GM19193 (cell line): ENCODE measurements around the gene CLDN12.

Experiments used
- POLR2A ChIP-seq: IDR thresholded peaks from 4 replicates; pipeline ENCODE4 v1.6.1; 2011; ENCODE audit not compliant: insufficient read depth, insufficient read length; ENCODE audit errors: extremely low read depth

Gene CLDN12

DNA sequence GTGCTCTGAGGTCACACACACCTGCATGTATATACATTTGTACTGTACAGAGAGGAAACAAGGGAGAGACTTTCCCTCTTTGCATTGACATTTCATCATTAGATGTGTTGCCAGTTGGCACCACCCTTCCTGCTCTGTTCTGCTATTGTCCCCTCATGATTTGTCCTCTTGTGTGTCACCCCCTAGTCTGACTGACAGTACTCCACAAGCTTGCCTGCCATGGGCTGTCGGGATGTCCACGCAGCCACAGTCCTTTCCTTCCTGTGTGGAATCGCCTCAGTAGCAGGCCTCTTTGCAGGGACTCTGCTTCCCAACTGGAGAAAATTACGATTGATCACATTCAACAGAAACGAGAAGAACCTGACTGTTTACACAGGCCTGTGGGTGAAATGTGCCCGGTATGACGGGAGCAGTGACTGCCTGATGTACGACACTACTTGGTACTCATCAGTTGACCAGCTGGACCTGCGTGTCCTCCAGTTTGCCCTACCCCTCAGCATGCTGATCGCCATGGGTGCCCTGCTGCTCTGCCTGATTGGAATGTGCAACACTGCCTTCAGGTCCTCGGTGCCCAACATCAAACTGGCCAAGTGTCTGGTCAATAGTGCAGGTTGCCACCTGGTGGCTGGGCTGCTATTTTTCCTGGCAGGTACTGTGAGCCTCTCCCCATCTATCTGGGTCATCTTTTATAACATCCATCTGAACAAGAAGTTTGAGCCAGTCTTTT is 9.4 kb downstream of the CLDN12 start:
- TF ChIP-seq POLR2A, result no peak

DNA sequence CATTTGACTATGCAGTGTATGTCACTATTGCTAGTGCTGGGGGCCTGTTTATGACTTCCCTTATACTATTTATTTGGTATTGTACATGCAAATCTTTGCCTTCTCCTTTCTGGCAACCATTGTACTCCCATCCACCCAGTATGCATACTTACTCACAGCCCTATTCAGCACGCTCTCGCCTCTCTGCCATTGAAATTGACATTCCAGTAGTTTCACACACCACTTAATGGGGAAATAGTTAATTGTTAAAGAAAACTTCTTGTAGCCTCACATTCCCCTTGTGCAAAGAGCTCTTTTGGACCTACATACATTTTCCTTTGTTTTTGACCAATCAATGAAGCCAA is 9.9 kb downstream of the CLDN12 start:
- TF ChIP-seq POLR2A, result no peak

DNA sequence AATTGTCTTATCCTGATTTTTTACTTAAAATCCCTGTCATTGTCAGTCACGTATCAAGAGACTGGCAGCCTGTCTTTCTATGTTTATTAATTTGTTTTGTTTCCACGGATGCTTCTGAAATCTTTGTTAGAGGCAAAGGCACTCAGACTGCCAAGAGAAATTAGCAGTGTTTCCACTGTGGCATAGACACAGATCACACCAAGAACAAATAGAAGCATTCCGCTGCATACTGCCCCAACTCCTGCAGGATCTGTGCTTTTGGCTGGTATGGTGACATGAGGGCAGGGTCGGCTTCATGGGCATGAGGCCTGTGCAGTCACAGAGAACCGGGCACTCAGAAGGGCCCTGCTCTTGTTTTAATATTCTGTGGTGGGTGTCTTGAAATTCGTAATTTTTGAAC is 18.4 kb downstream of the CLDN12 start:
- TF ChIP-seq POLR2A, result no peak

DNA sequence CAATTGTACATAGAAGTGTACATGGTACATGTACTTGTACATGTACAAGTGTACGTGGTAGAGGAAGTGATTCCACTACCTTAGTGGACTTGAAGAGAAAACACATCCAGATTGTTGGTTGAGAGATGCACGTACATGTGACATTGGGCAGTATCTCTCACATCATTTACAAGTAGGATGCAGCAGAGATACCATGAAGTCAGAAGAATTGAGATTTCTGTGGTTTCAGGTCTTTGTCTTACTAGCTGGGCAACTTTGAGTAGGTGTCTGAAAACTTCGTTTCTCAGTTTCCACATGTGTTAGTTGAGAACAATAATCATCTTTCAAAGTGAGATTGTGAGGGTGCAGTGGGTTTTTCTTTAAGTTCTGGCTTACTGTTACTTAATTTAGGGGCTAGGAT is 21.5 kb downstream of the CLDN12 start:
- TF ChIP-seq POLR2A, result no peak

DNA sequence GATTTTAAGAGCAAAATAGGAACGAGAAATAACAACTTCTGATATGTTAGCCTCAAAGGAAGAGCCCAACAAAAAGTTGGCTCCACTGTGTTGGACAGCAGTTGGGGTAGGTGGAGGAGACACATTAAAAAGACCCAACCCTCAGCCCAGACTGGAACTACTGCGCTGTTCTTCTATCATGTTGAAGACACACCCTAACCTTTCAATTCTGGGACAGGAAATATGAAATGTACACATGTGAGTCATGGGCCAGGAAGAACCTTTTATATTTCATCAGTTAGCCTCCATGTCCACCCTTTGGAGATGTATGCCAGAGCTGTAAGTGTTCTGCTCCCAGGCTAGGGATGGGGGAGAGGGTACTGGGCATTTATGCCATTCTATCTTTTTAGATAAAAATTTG is 22.1 kb downstream of the CLDN12 start:
- TF ChIP-seq POLR2A, result no peak

DNA sequence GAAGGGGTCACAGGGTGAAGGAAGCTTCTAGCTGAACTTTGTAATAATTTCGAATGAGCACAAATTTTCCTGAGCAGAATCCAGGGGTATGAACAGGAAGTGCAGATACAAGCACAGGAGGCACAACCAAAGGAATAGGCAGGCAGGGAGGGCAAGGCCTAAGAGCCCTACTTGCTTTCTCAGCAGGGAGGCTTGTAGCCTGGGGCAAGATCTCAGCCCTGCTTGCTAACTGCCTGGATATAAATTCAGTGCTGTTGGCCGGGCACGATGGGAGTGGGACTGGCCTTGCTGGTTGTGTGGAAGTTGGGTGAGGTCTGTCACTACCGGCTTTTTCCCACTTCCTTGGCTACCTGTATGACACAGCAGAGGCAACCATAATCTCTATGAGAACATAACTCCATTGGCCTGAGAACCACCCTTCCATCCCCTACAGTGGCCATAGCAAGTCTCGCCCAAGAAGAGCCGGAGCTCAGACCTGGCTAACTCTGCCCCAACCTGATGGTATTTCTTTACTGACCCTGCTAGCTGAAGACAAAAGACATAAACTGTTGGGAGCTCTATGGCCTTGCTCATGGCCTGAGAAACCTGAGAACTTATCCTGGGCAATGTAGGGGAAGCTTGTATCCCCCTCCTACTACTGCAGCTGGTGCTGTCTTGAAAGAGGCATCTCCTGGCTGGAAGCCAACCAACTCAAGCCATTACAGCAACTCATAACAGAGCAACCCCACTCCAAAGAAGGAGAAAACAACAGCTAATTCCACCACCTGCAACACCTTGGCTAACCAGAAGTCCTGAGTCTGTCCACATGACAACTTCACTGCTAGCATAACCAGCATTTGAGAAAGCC is 27.6 kb downstream of the CLDN12 start:
- TF ChIP-seq POLR2A, result no peak

DNA sequence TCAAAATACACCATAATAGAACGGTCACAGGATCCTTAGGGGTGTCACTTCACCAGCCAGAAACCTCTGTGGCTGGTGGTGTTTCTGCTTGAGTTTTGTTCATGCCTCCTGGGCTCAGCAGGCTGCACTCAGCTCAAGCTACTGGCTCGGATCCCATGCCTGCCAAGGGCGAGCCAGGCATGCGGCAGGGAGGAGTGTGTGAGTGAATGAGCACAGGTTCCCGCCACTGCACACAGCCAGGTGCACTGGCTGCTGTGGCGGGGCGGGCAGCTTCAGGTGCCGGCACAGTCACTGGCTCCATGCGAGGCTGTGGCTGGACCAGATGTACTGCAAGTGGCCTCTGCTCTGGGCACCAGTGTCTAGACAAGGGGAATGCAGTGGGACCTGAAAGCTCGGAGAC is 29.5 kb downstream of the CLDN12 start:
- TF ChIP-seq POLR2A, result no peak

DNA sequence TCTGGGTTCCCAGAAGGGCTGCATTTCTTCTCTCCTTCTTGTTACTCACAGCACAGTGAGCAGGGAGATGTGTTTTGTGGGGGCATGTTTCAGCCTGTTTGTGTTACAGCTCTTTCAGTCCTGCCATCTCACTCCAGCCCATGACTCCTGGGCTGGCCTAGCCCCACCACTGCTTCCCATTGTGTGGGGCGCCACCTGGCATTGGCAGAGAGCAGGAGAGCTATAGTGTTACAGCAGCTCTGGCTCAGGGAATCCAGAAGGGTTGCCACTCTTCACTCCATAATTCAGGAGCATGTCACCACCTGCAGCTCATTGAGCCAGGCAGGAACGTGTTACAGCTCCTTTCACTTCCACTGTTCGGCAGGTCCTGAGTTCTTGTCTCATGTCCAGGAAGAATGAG is 30.0 kb downstream of the CLDN12 start:
- TF ChIP-seq POLR2A, result no peak

DNA sequence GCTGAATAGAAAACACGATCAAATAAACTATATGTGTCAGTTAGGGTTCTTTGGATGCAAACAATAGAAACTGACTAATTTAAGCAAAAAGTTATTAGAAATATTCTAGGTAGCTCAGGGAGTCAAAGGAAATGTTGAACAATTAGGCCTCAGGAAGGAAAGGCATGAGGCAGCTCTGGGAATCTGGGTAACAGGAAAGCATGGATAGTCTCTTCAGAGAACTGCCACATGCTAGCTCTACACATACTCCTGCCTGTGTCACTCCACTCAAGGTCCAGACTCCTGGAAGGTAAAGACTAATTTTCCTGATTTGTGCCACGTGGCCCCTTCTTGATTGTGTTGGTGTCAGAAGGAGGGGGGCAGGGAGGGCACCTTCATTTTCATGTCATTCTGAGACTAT is 42.4 kb downstream of the CLDN12 start:
- TF ChIP-seq POLR2A, result no peak

DNA sequence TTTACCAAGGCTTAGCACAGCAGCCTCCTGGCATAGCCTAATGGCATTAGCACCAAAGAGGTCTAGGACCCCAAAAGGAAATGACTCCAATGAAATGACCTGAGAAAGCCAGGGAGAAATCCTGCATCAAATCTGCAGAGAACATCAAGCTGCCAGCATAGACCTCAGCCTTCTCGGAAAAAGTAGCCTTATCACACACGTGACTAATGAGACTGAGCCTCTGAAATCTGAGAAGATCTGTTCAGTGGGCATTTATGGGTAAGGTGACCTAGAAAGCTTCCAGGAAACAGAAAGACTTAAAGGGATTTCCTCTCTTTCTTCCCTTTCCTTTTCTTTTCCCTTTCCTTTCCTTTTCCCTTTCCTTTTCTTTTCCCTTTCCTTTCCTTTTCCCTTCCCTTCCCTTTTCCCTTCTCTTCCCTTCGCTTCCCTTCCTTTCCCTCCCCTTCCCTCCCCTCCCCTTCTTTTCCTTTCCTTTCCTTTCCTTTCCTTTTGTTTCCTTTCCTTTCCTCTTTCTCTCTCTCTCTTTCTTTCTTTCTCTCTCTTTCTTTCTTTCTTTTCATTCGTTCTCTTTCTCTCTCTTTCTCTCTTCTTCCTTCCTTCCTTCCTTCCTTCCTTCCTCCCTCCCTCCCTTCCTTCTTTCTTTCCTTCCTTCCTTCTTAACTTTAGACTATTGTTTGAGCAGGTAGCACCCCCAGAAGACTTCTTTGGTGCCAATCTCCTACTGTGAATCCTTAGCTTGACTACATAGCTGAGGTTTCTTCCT is 43.1 kb downstream of the CLDN12 start:
- TF ChIP-seq POLR2A, result no peak

DNA sequence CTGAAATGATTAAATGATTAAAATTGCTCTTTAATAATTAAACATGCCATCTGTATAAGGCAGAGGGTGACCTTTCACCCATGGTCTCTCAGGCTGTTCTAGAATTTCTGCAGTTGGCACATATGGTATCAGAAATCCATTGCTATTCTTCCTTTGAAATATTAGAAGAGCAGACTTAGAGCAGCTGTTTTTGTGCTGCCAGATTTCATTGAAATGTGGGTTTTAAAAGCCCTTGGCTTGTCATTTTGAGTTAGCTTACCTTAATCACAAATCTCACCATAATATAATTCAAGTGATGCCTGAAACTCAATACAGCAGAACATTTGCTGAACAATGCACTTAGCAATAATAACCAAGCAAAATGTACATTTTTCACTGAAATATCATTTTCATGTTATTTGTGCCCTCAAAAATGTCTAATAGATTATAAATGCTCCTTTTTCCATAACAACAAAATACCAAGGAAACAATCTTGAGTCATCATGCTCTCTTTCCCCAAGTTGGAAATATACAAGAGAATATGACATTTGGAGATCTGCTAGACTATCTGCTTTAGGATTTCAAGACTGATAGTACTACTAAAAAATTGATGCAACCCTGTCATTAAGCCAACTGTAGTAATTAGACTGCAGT is 50.1 kb downstream of the CLDN12 start:
- TF ChIP-seq POLR2A, result no peak

DNA sequence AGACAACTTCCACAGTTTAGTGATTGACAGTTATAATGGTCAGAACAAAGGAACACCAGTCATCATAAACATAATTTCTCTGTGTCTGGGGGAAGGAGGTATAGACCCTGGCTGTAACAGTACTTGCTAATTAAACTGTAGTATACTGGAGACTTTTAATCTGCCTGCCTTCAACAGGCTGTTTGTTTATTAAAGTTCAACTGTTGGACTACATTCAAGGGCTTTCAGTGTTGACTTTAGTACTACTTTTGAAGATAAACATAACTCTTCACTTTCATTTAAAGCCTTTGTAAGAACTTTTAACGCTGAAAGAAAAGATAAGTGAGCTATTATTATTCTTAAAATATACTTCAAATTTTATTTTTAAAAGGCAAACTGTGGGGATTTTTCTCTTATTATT is 50.7 kb downstream of the CLDN12 start:
- TF ChIP-seq POLR2A, result no peak

DNA sequence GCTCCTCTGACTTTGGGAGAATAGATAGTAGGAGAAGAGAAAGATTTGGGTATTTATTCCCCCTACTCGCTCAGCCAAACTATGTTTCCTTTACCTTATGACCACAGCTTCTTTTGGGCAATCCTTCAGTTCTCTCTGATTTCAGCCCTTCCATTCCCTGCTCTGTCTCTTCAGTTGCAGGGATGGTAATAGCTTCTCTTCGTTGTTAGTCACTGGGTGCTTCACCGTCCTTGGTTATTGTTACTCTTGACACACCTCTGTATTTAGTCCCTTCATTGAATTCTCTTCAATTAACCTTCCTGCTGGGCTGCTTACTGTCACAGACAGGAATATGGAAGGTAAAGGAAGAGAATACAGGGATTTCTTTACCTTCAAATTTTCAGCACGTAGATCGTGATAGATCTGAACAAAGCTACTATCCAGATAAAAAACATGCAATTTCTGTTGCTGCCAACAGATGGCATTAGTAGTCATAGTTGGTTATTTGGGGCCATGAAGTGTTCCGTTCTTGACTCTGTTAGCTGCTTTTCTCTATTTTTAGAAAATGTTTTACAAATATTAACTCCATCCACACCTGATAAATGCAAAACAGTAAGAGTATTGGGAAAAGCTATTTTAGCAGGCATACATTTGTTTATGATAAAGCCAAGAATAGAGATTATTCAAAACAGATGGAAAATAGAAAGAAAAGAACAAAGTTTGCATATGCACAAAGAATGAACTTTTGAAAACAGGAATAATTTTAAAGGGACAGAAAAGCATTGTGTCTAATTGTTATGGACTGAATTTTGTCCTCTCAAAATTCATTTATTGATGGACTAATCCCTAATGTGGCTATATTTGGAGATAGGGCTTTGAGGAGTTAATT is 52.1 kb downstream of the CLDN12 start:
- no peak for TF ChIP-seq POLR2A

DNA sequence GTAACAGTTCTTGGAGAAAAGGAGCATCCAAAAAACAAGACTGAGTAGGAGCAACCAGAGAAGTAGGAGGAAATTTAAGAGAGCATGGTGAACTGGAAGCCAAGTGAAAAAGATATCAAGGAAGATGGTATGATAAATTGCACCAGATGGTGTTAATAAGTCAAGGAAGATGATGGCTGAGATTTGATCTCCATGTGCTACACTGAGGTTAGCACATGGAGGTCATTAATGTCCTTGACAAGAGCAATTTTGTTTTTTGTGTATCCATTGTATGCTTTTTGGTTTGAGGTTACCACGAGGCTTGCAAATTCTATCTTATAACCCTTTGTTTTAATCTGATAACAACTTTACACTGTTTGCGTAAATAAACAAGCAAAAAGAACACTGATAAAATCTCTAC is 54.8 kb downstream of the CLDN12 start:
- TF ChIP-seq POLR2A, result no peak
